Astrocyte (in vitro differentiated cells and primary cell): Measurements from ENCODE around the gene MYOZ2. TPM values are rescaled to one million over a fixed set of nuclear protein-coding genes. Genes with fewer than 3 reads are reported as not detected.

Experiments
- DNase-seq: peaks from one replicate; pipeline ENCODE4 v3.0.0-alpha.2; 2010; ENCODE audit warnings: low read depth
- FAIRE-seq: peaks from 2 replicates; lab custom pipeline; 2011; peaks lifted over from hg19 to GRCh38; lab: Jason Lieb, UNC
- H2AFZ ChIP-seq: 2 replicates; pipeline ENCODE4 v1.6.0; 2012; ENCODE audit warnings: low read depth, low read length, inconsistent platforms
- H3K27ac ChIP-seq: 2 replicates; pipeline ENCODE4 v1.5.1; 2011; ENCODE audit warnings: low read depth, low read length, inconsistent platforms
- H3K27me3 ChIP-seq: 2 replicates; pipeline ENCODE4 v1.6.0; 2011; ENCODE audit warnings: low read length, inconsistent platforms; ENCODE audit not compliant: insufficient read depth
- H3K36me3 ChIP-seq: 2 replicates; pipeline ENCODE4 v1.5.1; 2011; ENCODE audit warnings: low read length, inconsistent platforms; ENCODE audit not compliant: insufficient read depth
- H3K4me1 ChIP-seq: 2 replicates; pipeline ENCODE4 v1.5.1; 2011; ENCODE audit warnings: low read length, inconsistent platforms; ENCODE audit not compliant: insufficient read depth
- H3K4me2 ChIP-seq: 2 replicates; pipeline ENCODE4 v1.6.0; 2012; ENCODE audit warnings: low read length, inconsistent platforms
- H3K4me3 ChIP-seq: 2 replicates; pipeline ENCODE4 v1.5.1; 2011; ENCODE audit warnings: low read depth, mild to moderate bottlenecking, low read length, inconsistent platforms; ENCODE audit not compliant: insufficient read depth
- H3K79me2 ChIP-seq: 2 replicates; pipeline ENCODE4 v1.6.0; 2012; ENCODE audit warnings: mild to moderate bottlenecking, low read length, inconsistent platforms; ENCODE audit not compliant: insufficient read depth
- H3K9ac ChIP-seq: 2 replicates; pipeline ENCODE4 v1.6.0; 2012; ENCODE audit warnings: mild to moderate bottlenecking, low read length, inconsistent platforms
- H3K9me3 ChIP-seq: 2 replicates; pipeline ENCODE4 v1.5.1; 2012; ENCODE audit warnings: low read depth, mild to moderate bottlenecking, low read length, inconsistent platforms; ENCODE audit not compliant: insufficient read depth
- H4K20me1 ChIP-seq: 2 replicates; pipeline ENCODE4 v1.6.0; 2012; ENCODE audit warnings: low read length, inconsistent platforms; ENCODE audit not compliant: insufficient read depth
- H3K27ac Mint-ChIP-seq: one replicate; pipeline ENCODE4 v1.8.0; 2021; ENCODE audit warnings: mild to moderate bottlenecking, mixed read lengths; ENCODE audit not compliant: unreplicated experiment
- H3K27me3 Mint-ChIP-seq: one replicate; pipeline ENCODE4 v1.8.0; 2021; ENCODE audit warnings: low read depth, mixed read lengths; ENCODE audit not compliant: unreplicated experiment
- H3K36me3 Mint-ChIP-seq: one replicate; pipeline ENCODE4 v1.8.0; 2021; ENCODE audit warnings: low read depth, mixed read lengths; ENCODE audit not compliant: unreplicated experiment
- H3K4me1 Mint-ChIP-seq: one replicate; pipeline ENCODE4 v1.8.0; 2021; ENCODE audit warnings: low read depth, mixed read lengths; ENCODE audit not compliant: unreplicated experiment
- H3K4me3 Mint-ChIP-seq: one replicate; pipeline ENCODE4 v1.8.0; 2021; ENCODE audit warnings: mild to moderate bottlenecking, moderate library complexity, mixed read lengths; ENCODE audit not compliant: unreplicated experiment
- H3K9me3 Mint-ChIP-seq: one replicate; pipeline ENCODE4 v1.8.0; 2021; ENCODE audit warnings: mild to moderate bottlenecking, mixed read lengths; ENCODE audit not compliant: unreplicated experiment
- CTCF ChIP-seq: IDR thresholded peaks from 2 replicates; pipeline ENCODE4 v1.5.1; 2011; ENCODE audit warnings: low read depth, mild to moderate bottlenecking, inconsistent platforms, low read length, moderate library complexity; ENCODE audit not compliant: insufficient read depth
- EZH2 ChIP-seq: IDR thresholded peaks from 2 replicates; pipeline ENCODE4 v1.6.1; 2012; ENCODE audit warnings: mild to moderate bottlenecking, low read length, inconsistent platforms; ENCODE audit not compliant: insufficient read depth
- total RNA-seq: library from RNA; stranded (reverse); gene quantifications from 2 replicates; pipeline ENCODE4 v1.2.1, GENCODE V29; 2021

The MYOZ2 gene
- total RNA-seq, 1 donor from 2014 or later = 1.1 TPM

DNA sequence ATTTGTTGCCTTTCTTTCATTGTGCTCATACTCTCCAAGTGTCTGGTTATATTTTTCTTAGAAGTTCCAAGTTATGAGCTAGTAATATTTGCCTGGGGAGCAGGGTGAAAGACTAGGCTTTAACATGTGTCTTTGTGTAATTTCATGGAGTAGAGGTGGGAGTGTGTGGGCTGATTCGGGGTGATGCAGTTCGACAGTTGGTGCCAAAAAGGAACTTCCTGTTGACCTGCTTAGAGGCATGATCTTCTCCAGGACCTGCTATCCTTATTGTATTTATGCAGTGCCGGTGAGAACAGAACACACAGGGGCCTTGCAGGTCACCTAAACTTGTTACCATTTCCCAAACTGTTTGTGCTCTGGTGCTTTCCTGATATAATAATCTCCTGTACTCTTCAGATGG, 98.1 kb downstream of the MYOZ2 start:
- peaks cover 25% of the 10 kb centered on the region for H3K79me2 ChIP-seq
- H3K27ac Mint-ChIP-seq = no peak overlapping the region

DNA sequence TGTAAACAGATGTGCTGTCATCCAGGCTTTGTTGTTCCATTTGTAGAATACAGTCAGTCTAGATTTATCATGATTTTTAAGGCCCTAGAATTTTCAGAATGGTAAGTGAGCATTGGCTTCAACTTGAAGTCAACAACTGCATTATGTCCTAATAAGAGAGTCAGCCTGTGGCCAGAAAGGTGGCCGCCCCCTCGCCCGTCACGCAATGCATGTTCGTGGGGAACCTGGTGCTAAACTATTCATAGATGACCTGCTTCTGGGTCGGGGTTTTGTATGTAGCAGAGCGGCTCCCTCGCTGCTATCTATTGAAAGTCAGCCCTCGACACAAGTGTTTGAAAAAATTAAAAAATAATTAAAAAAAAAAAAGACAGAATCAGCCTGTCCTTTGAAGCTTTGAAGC, 101.6 kb downstream of the MYOZ2 start:
- Histone ChIP-seq H3K4me3 (no peak overlapping the region), H3K79me2 (peaks cover 9% of the 10 kb centered on the region), H3K4me1 (peaks cover 10% of the 10 kb centered on the region), H4K20me1 (no peaks in the 10 kb centered on the region), H2AFZ (no peak overlapping the region), H3K27me3 (no peaks in the 10 kb centered on the region), H3K9ac (no peak overlapping the region), H3K36me3 (peaks cover 6% of the 10 kb centered on the region), H3K9me3 (no peaks in the 10 kb centered on the region), H3K27ac (no peak overlapping the region), H3K4me2 (no peak overlapping the region)
- Mint-ChIP-seq H3K9me3 (no peaks in the 10 kb centered on the region), H3K36me3 (peaks cover 3% of the 10 kb centered on the region), H3K4me1 (peaks cover 10% of the 10 kb centered on the region), H3K4me3 (no peak overlapping the region), H3K27ac (no peak overlapping the region), H3K27me3 (no peaks in the 10 kb centered on the region)
- TF ChIP-seq CTCF = no peak
- TF ChIP-seq EZH2 = no peak
- DNase-seq (no peak), FAIRE-seq (no peak)

More for the DNA sequence above, 98.1 kb downstream of the MYOZ2 start:
- H3K4me3 ChIP-seq = no peak overlapping the region
- no peaks in the 10 kb centered on the region for H4K20me1 ChIP-seq
- H3K9ac ChIP-seq = no peak overlapping the region
- FAIRE-seq = no peak
- H3K4me2 ChIP-seq = peak overlapping the region; percentile 16
- Mint-ChIP-seq H3K36me3 (peaks cover 6% of the 10 kb centered on the region), H3K4me1 (peaks cover 11% of the 10 kb centered on the region), H3K27me3 (no peaks in the 10 kb centered on the region), H3K4me3 (no peak overlapping the region), H3K9me3 (no peaks in the 10 kb centered on the region)
- no peak overlapping the region for H3K27ac ChIP-seq
- peaks cover 10% of the 10 kb centered on the region for H3K4me1 ChIP-seq
- DNase-seq = no peak
- H3K36me3 ChIP-seq = no peaks in the 10 kb centered on the region
- no peaks in the 10 kb centered on the region for H3K27me3 ChIP-seq
- no peaks in the 10 kb centered on the region for H3K9me3 ChIP-seq
- TF ChIP-seq EZH2 (no peak), CTCF (no peak)
- H2AFZ ChIP-seq = no peak overlapping the region

Other genes with a start within 250 kb of the MYOZ2 start
- gene SYNPO2, start 247.0 kb upstream of the MYOZ2 start, total RNA-seq = 4.2 and 4.7 TPM in 2 replicates
- gene USP53, start 76.9 kb downstream of the MYOZ2 start, total RNA-seq = 24.9 and 32.3 TPM in 2 replicates
- not detected in 2 replicates for gene FABP2, start 186.3 kb downstream of the MYOZ2 start, total RNA-seq